GM19455 (cell line): ENCODE measurements around the gene ZNF746.
"Not testable (repeated sequence)": the region's sequence is repeated elsewhere in the genome, so short reads cannot be mapped to it uniquely, and the experiment has no call there.

Source experiments
- ATAC-seq: cut with Tn5 transposase; IDR thresholded peaks from one replicate; pipeline ENCODE4 v1.9.1; 2021; ENCODE audit not compliant: unreplicated experiment

The ZNF746 gene

DNA sequence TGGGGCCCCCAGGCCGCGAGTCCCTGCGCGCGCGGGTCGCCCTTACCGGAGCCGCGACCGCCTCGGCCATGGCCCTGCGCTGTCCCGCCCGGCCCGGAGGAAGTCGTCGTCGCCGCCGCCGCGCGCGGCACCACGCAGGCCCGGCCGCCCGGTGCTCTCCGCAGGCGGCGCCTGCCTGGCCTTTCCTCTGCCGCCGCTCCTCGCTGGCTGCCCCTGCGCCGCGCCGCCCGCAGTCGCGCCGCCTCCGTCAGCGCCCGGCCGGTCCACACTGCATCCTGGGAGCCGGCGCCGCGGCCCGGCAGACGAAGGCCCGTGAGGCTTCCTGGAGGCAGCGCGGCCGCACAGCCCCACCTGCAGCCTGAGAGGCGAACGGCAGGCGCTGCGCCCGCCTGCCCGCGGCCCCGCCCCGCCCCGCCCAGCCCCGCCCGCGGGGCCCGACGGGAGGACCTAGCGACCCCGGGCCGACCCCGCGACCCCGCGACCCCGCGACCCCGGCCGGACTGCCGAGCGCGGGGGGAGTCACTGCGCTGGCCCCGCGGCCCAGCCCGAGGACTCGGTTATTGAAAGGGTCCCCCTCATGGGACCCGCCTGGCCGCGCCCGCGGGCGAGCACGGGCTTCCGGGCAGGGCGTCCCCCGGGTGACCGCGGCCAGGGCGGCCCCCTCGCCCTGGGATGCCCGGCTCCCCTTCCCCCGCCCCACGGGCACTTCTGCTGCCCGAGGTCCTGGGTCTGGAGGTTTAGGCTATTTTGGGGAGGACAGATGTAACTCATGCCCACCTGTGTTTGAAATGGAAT is at the start of gene ZNF746:
Gene ZNF746, minus strand, starts transcription at position 343 of the 795 bp plus-strand sequence. Its CDS starts 273 bp downstream, at position 70.
- ATAC-seq: peak; percentile 94

DNA sequence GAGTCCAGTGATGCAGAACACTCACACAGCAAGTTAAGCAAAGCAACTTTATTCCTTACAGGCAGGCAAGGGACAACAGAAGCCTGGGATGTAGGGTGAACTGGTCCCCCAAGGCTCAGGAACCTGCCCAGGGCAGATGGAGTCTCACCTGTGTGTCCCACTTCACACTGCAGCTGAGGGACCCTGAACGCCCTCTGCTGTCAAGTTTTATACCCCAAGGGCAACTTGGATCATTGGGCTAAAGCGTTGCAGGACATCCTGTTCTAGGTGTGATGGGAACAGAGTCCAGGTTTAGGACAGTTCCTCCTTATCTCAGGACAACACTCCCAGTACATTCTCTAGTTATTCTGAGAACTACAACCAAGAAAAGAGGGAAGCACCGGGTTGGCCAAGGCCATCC is 49.5 kb upstream of the ZNF746 start:
- no peak for ATAC-seq

DNA sequence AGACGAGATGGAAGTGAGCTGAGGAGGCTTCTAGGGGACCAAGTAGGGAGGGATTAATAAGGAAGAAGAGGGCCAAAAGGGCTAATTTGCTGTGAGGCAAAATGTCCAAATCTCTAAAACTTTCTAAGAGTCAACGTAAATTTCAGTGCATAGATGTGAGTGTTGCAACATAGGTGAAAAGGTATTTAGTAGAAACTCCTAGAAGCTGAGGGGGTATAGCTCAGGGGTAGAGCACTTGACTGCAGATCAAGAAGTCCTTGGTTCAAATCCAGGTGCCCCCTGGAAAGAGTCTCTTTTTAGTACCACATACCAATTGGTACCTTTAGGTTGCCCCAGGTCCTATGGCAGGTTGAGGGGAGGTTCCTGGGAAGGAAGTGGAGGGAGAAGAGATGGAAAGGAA is 48.7 kb upstream of the ZNF746 start:
- ATAC-seq: no peak

DNA sequence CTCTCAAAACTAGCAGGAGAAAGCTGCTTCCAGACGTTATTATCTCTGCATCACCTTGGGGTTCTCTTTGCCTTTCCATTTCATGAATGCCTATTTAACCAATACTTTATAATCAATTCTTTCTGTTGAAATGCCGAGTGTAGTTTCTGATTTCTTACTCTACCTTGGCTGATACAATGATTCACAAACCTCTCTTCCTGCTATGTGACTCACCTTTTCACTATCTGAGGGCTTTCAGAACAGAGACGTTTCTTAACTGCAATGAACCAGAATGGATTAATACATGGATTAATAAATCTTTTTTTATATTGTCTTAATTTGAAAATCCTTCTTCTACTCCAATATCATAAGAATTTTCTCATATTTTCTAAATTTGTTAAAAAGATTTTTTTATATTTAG is 46.4 kb upstream of the ZNF746 start:
- no peak for ATAC-seq

DNA sequence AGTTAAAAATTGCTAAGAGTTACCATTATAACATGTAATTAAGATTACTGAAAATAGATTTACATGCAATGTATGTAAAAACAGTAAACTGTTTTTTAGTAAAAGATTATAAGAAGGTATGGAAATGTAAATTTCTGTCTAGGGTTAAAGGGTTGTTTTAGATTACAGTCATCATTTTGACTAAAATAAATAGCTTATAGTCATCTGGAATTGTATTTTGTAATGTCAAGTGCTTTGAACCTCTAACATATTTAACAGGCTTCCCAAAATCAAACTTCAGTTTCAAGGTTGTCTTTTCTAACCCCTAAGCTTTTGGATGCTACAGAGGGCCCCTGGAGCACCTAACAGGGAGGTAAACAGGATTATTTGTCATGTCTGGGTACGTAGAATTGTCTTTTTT is 35.0 kb upstream of the ZNF746 start:
- no peak for ATAC-seq

DNA sequence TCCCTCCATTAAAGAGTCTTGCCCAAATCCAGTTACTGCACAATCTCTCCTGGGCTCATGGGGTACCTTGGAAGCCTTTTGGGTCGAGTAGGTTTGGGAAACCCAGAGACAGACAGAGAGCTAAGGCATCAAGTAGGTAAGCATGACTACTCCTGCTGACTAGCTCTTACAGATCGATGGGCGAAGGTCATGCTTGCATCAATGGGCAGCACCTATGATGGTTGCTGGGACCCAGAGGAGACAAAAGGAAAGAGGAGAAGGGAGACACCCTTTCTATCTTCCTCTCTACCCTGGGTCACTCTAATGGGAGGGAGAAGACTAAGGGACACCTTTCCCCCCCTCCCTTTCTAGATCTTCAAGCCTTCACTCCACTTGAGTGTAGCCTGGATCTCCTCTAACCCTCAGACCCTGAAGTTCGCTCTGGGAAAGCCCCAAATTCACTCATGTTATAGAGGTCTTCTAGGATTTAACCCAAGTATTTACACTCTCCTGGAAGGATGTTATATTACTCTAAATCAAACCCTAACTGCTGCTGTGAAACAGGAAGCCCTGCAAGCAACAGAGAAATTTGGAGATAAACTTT is 31.6 kb upstream of the ZNF746 start:
- no peak for ATAC-seq

DNA sequence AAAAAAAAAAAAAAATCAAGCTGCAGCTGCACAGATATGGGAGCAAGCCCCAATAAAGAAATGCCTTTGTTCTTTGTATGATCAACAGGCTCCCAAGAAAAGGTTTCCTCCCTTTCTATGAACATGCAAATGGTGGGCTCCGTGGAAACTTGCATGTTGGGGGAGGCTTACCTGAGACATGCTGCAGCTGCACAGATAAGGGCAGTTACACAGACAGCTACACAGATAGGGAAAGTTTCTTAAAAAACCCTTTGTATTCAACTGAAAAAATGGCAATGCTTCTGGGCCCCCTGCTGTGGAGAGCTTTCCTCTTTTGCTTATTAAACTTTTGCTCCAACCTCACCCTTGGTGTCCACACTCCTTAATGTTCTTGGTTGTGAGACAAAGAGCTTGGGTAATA is 29.8 kb upstream of the ZNF746 start:
- no peak for ATAC-seq

DNA sequence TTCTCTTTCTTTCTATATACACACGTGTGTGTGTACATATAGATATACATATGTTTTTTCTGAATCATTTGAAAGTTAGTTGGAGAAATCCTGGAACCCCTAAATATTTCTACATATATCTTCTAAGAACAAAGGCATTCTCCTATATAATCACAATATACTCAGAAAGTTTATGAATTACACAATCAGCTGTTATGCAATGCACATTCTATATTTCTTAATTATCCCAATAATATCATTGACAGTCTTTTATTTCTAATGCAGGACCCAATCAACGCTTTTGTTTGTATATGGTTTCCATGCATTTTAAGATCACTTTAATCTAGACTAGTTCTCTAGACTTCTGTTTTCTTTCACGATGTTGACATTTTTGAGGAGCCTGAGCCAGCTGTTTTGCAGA is 27.7 kb upstream of the ZNF746 start:
- no peak for ATAC-seq

DNA sequence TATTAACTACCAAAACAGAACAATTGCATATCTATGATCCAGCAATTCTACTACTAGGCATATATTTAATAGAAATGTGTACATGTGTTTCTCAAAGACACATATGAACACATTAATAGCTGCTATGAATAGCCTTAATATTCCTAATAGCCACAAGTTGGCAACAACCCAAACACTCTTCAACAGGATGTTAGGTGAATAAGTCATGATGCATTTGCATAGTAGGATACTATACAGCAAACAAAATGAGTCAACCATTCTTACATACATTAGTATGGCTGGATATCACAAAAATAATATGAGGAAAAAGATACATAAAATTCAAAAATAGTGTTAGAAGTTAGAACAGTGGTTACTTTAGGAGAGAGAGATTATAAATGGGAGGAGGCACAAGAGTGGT is 26.8 kb upstream of the ZNF746 start:
- no peak for ATAC-seq

DNA sequence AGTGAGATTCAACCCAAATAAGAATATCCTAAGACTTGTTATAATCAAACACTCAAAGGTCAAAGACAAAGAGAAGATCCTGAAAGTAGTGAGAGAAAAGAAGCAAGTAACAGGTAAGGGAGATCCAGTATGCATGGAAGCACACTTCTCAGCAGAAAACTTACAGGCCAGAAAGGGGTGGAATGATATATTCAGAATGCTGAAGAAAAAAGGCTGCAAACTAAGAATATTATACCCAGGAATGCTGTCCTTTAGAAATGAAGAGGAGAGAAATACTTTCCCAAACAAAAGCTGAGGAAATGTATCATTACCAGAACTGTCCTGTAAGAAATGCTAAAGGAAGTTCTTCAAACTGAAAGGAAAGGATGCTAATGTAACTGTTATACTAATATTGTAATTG is 12.6 kb upstream of the ZNF746 start:
- no peak for ATAC-seq

DNA sequence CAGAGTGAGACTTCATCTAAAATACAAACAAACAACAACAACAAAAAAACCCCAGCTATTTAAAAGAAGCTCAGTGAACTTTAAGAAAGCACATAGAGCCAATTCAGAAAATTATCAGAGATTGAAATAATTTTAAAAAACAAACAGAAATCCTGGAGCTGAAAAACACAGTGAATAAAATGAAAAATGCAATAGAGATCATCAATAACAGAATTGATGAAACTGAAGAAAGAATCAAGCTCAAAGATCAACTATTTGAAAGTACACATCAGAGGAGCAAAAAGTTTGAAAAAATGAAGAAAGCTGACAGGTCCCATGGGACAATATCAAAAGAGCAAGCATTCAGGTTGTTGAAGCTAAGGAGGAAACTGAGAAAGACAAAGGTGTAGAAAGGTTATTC is 12.2 kb upstream of the ZNF746 start:
- ATAC-seq: no peak

DNA sequence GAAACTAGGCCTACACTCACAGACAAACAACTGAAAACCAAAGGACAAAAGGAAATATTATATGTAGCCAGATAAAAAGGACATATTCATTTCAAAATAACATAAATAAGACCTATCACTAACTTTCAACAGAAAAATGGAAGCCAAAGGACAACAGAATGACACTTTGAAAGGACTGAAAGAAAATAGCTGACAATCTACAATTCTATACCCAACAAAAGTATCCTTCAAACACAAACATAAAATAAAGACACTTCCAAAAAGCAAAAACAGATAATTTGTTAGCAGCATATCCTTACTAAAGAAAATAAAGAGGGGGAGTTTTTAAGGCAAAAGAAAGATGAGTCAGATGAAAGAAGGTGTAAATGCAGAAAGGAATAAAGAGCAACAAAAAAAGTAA is 7.9 kb upstream of the ZNF746 start:
- ATAC-seq: no peak

DNA sequence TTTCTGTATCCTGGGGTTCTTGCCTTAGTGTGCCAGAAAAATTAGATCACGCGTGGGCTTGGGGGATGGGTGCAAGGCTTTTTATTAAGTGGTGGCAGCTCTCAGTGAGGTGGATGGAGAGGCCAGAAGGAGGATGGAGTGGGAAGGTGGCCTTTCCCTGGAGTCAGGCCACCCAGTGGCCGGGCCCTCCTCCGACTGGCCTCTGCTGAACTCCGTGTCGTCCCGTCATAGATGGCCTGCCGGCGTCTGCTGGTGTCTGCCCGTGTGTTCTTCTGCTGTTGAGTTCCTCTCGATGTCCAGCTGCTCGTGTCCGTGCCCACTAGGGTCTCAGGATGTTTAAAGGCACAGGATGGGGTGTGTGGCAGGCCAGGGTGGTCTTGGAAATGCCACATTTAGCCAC is 4.0 kb upstream of the ZNF746 start:
- no peak for ATAC-seq

DNA sequence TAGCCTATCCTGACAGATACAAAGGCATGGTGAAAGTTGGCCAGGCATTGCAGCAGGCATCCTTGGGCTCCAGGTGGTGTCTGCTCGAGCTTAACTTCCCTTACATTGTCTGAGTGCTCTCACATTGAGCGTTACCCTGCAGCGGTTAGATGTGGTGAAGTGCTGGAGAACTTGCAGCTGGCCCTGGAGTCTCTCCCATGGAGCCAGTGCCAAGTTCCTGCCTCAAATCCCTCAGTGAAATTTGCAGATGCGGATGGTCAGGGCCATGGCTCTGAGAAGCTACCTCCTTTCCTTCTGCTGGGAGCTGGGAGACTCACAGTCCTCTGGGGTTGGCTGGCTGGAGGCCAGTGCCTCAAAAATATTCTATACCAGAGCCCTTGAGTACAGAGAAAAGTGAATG is 3.3 kb upstream of the ZNF746 start:
- no peak for ATAC-seq

DNA sequence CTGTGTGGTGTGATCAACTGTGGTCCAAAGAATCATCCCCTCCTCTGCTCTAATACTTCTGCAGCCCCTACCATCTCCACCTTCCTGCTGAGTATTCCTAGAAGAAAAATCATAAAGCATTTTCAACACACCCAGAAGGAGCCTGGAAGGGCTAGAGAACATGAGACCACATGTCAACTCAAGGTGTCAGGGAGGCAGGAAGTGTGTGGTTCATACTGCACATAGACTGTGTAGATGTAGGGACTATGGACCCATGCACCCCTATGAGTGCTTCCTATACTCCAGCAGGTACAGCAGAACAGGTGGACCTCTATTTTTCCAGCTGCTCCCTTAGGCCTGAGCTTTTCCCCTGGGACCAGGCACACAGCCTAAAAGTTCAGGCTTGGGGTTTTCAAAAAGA is 2.6 kb upstream of the ZNF746 start:
- ATAC-seq: no peak

DNA sequence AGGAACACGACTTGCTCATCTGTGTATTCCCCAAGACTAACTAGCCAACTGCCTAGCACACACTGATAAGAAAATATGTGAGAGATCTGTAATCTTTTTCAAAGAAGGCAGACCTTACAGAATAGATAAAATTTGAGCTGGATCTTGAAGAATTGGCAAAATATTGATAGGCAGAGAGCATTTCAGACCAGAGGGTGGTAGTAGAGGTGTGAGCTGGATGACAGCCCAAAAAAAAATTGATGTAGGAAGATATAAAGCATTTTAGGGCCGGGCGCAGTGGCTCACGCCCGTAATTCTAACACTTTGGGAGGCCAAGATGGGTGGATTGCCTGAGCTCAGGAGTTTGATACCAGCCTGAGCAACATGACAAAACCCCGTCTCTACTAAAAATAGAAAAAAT is 1.2 kb upstream of the ZNF746 start:
- ATAC-seq: no peak

DNA sequence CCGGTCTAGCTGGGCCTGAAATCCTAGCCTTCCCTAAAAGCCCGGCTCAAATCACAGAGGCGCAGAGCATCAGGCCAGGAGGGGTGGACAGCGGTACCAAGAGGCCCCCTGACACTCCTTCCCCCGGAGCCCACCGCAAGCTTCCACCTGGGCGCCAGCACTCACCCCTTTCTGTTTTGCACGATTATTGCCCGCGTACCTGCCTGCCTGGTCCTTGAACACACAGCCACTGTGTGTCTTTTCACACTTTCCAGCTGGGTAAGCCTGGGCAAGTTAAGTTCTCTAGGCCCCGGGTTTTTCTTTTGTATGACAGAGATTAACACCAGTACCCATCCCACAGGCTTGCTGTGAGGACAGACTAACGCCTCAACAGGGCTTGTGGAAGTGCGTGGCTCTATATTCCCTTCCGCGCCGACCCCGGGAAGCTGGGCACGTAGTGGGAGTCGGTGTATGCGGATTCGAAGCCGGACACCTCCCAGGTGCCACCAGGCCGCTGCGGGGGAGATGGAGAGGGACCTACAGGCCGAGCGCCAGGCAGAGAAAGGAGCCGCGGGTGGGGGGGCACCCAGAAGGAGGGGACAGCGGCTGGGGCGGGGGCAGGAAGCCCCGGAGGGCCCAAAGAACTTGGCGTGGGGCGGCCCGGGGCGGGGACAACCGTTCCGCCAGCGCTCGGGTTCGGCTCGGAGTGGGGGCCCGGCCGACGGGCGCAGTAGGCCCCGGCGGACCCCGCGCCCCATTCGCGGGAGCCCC is 792 bp downstream of the ZNF746 start:
- peak; percentile 40 for ATAC-seq

DNA sequence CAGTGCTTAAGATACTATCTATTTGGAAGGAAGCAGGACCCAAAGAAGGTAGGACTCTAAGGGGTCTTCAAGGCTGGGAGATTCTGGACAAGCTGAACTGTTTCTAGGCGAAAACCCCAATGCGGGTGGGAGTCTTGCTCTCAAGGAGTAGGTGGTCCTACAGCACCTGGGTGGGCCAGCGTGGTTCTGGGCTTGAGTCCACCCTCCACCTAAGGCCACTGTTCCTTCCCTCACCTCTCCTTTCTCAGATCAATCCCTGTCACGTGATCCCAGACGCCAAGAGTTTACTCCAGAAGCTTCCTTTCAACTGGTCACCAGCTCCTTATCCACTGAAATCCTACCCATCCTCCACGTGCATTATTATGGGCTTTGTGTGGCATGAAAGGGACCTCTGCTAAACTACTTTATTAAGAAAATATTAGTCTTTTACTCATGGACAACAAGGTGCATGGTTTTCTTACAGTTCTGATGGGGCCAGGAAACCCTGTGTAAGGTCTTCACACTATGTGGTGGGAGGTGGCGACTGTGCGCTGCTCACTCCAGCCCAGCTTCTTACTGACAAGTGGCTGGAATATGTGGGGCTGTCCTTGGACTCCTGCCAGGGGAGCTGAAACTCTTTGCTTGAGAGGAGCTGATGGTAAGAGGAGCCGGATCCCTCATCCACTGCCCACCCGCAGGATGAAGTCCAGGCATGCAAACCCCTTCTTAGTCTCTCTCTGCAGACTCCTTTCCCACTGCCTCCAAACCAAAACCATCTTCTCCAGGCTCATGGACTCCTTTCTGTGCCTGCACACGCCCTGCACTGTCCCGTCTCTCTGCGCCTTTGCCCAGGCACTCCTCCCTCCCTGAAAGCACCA is 1.6 kb downstream of the ZNF746 start:
- ATAC-seq: no peak

DNA sequence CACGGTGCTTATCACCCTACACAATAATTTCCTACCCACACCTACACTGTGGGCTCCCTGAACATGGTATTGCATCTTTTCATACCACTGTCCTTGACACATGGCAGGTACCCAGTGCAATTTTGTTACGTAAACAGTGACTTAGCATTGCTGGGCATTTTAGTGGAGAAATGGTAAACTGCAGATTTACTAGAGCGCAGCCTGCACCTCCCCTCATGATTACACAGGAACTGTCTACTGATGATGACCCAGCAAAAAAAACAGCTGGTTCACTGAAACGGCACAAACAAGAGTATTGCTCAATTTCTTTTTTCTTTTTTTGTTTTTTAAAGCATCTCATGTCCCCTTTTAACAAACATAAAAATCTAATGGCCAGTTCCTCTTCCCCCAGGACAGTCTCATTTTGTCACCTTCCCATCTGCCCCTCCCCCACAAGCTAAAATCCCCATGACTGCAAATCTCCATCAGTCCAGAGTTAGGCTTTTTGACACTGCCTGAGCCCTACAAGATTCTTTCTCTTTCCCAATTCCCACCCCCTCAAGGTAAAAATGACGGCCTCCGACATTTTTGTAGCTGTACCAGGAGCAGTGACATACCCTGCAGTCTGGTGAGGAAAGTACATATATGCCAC is 2.8 kb downstream of the ZNF746 start:
- no peak for ATAC-seq

DNA sequence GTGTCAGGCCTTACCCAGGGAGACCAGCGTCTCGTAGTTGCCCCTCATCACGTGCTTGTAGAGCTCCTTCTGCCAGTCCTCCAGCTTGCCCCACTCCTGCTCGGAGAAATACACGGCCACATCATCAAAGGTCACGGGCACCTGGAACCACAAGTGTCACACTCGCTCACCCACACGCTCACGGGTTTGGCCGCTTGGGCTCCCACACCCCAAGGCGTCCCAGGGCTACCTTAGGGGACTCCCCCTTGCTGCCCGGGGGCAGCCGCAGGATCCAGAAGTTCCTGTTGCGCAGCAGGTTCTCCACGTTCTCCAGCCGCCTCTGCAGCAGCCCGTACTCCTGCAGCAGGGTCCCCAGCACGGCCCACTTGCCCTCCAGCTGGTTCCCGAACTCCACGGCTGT is 3.6 kb downstream of the ZNF746 start:
- ATAC-seq: not testable (repeated sequence)

DNA sequence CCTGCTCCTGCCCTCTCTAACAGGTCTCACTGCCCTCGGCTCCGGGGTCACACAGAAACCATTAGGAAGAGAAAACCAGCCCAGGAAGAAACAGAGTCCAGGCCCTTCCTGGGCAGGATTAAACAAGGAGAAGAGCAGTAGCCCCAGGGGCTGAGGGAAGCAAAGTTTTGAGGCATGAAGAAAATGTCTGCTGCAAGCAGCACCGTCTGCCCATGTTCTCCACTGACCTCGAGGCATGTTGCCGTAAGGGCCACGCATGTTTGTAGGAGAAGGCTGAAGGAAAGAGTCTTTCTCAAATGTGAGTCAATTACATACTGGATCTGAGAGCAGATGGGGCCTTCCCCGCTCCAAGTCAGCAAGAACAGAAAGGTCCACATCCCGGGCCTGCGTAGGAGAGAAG is 4.2 kb downstream of the ZNF746 start:
- ATAC-seq: no peak
